ENCODE results near the gene PLXNA2. TPM values are rescaled to one million over a fixed set of nuclear protein-coding genes. Genes with fewer than 3 reads are reported as not detected.
A peak's percentile ranks its signal among the peaks of the same experiment; 100 is the strongest.

The PLXNA2 gene
- total RNA-seq, 1 donor from 2014 or later: 1.7 TPM

GRCh38 chr1:208178091-208178529 lies 66.1 kb downstream of the PLXNA2 start:
- Mint-ChIP-seq H3K36me3 (peaks cover 13% of the 10 kb centered on the region), H3K9me3 (no peaks in the 10 kb centered on the region), H3K4me1 (peaks cover 84% of the 10 kb centered on the region), H3K4me3 (peak overlapping the region; percentile 48), H3K27ac (peak overlapping the region; percentile 92), H3K27me3 (ENCODE audit: insufficient read depth, low read depth) (peaks cover 2% of the 10 kb centered on the region)
- H3F3A ChIP-seq (ENCODE audit: low read depth): peaks cover 12% of the 10 kb centered on the region
- H3K4me2 ChIP-seq: peak overlapping the region; percentile 0
- no peaks in the 10 kb centered on the region for H3K79me2 ChIP-seq (ENCODE audit: low read depth)
- H3K9ac ChIP-seq: no peak overlapping the region
- H3K27ac ChIP-seq: no peak overlapping the region
- no peak overlapping the region for H3K4me3 ChIP-seq
- DNase-seq (ENCODE audit: low spot score): no peak
- no peaks in the 10 kb centered on the region for H4K20me1 ChIP-seq (ENCODE audit: low read depth)
- TF ChIP-seq EZH2 (IDR thresholded peaks at IDR 0.05) (no peak), EZH2phosphoT487 (IDR thresholded peaks at IDR 0.05) (no peak), CTCF (IDR thresholded peaks at IDR 0.05) (no peak)
- H2AFZ ChIP-seq (replicated peaks): no peak overlapping the region
- H3K27me3 ChIP-seq: no peaks in the 10 kb centered on the region
- no peaks in the 10 kb centered on the region for H3K9me3 ChIP-seq (ENCODE audit: low read depth)
- H3K4me1 ChIP-seq: peaks cover 72% of the 10 kb centered on the region
- no peaks in the 10 kb centered on the region for H3K36me3 ChIP-seq

GRCh38 chr1:208177656-208178055 lies 66.5 kb downstream of the PLXNA2 start:
- peak overlapping the region; percentile 0 for H3K4me2 ChIP-seq

GRCh38 chr1:208176649-208177048 lies 67.5 kb downstream of the PLXNA2 start:
- Histone ChIP-seq H3K79me2 (ENCODE audit: low read depth) (no peaks in the 10 kb centered on the region), H2AFZ (replicated peaks) (no peak overlapping the region), H3K4me1 (peaks cover 68% of the 10 kb centered on the region), H3K36me3 (no peaks in the 10 kb centered on the region), H3K27me3 (no peaks in the 10 kb centered on the region), H3K9me3 (ENCODE audit: low read depth) (no peaks in the 10 kb centered on the region), H3K4me2 (no peak overlapping the region), H3K4me3 (no peak overlapping the region), H3K9ac (no peak overlapping the region), H3K27ac (no peak overlapping the region), H4K20me1 (ENCODE audit: low read depth) (no peaks in the 10 kb centered on the region), H3F3A (ENCODE audit: low read depth) (peaks cover 8% of the 10 kb centered on the region)
- H3K27me3 Mint-ChIP-seq (ENCODE audit: insufficient read depth, low read depth): peaks cover 2% of the 10 kb centered on the region
- TF ChIP-seq CTCF (IDR thresholded peaks at IDR 0.05): no peak
- TF ChIP-seq EZH2 (IDR thresholded peaks at IDR 0.05): no peak
- no peak for TF ChIP-seq EZH2phosphoT487 (IDR thresholded peaks at IDR 0.05)
- peaks cover 13% of the 10 kb centered on the region for H3K36me3 Mint-ChIP-seq
- H3K4me3 Mint-ChIP-seq: no peak overlapping the region
- H3K9me3 Mint-ChIP-seq: no peaks in the 10 kb centered on the region
- H3K27ac Mint-ChIP-seq: no peak overlapping the region
- peaks cover 82% of the 10 kb centered on the region for H3K4me1 Mint-ChIP-seq
- no peak for DNase-seq (ENCODE audit: low spot score)

More at GRCh38 chr1:208177656-208178055, 66.5 kb downstream of the PLXNA2 start:
- Mint-ChIP-seq H3K27me3 (ENCODE audit: insufficient read depth, low read depth) (peaks cover 2% of the 10 kb centered on the region), H3K4me3 (no peak overlapping the region), H3K4me1 (peaks cover 81% of the 10 kb centered on the region), H3K9me3 (no peaks in the 10 kb centered on the region), H3K27ac (no peak overlapping the region), H3K36me3 (peaks cover 13% of the 10 kb centered on the region)
- Histone ChIP-seq H3K79me2 (ENCODE audit: low read depth) (no peaks in the 10 kb centered on the region), H3F3A (ENCODE audit: low read depth) (peaks cover 12% of the 10 kb centered on the region), H3K9me3 (ENCODE audit: low read depth) (no peaks in the 10 kb centered on the region), H3K27me3 (no peaks in the 10 kb centered on the region), H3K4me1 (peaks cover 71% of the 10 kb centered on the region), H3K4me3 (no peak overlapping the region), H3K9ac (no peak overlapping the region), H3K36me3 (no peaks in the 10 kb centered on the region), H4K20me1 (ENCODE audit: low read depth) (no peaks in the 10 kb centered on the region), H3K27ac (no peak overlapping the region), H2AFZ (replicated peaks) (no peak overlapping the region)
- no peak for DNase-seq (ENCODE audit: low spot score)
- TF ChIP-seq EZH2 (IDR thresholded peaks at IDR 0.05) (no peak), EZH2phosphoT487 (IDR thresholded peaks at IDR 0.05) (no peak), CTCF (IDR thresholded peaks at IDR 0.05) (no peak)
